GM18519 (cell line): ENCODE results near the gene SPACA6.

ENCODE experiments used
- ATAC-seq: cut with Tn5 transposase; IDR thresholded peaks from one replicate; pipeline ENCODE4 v1.9.1; 2021; ENCODE audit warnings: mild to moderate bottlenecking, moderate library complexity; ENCODE audit not compliant: unreplicated experiment, low FRiP score

SPACA6 gene

DNA sequence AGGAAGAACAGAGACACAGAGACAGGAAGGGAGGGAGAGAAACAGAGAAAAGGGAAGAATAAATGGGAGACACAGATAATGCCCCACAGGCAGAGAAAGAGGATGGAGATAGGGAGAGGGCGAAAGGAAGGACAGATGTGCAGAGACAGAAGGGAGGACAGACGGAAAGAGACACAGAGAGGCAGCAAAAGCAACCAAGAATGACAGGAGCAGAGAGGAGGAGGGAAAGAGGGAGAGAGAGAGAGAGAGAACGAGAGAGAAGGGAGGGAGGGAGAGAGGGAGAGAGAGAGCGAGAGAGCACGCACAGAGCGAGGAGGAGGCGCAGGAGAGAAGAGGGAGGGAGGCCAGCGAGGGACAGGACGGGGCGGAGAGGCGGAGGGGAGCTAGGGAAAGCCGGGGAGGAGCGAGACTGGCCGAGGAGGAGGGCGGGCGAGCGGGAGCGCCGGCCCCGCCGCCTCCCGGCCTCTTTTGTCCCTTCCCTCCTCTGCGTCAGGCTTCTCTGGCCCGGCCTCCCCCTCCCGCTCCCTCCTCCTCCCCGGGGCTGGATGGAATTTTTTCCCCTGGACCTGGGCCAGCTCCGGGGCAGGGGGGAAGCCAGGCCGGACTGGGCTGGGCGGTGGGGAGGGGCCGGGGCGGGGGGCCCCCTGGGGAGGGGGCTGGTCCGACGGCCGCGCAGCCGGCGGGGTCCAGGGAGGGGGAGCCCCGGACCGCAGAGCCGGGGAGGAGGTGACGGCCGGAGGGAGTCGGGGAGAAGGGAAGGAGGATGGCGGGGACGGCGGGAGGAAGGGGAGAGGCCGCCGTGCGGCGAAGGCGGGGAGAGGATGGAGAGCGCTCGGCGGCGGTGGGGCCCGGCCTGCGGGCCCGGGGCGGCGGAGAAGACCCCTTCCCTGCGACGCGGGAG is 4.2 kb upstream of the SPACA6 start:
- no peak for ATAC-seq

- ATAC-seq: no peak
These were observed 3.2 kb upstream of the SPACA6 start for GRCh38 chr19:51689751-51690453.

DNA sequence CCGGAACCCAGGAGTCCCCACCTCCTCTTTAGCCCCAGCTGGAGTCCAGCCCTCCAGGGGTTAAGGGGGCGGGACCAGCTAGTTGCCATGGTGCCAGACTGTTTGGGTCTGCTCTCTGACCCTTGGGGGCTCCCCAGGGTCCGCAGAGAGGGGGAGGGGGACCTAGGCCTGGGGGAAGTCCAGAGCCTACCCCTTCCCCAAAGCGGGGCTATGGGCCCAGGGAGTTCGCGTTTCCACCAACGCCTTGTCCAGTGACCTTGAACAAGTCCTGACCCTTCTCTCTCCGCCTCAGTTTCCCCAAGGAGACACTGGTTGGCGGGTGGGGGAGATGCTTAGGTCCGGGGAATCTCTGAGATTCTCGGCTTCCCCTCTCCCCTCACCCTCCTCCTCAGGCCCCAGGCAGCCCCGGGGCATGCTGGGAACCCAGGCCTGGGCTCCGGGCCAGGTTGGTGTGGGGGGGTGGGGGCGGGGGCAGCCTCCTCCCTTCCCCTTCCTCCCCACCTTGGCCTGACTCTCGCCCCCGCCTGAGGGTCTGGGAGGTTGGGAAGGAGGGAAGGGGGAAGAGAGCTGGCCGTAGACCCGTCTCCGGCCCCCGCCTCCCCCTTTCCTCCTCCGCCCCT is 2.6 kb upstream of the SPACA6 start:
- ATAC-seq: no peak

- ATAC-seq: no peak
These were observed 2.0 kb upstream of the SPACA6 start for GRCh38 chr19:51691074-51691583.

GRCh38 chr19:51691584-51692428 is 1.3 kb upstream of the SPACA6 start:
- ATAC-seq: no peak

GRCh38 chr19:51692468-51692867 is 662 bp upstream of the SPACA6 start:
- no peak for ATAC-seq

DNA sequence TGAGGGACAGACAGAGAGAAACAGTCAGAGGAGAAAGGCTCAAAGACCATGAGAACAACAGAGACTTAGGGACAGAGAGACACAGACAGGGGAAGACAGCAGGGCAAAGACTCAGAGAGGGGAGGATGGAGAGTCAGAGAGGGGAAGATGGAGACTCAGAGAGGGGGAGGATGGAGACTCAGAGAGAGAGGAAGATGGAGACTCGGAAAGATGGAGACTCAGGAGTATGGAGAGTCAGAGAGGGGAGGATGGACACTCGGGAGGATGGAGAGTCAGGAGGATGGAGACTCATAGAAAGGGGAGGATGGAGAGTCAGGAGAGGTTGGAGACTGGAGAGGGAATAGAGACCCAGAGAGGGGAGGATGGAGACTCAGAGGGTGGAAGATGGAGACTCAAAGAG is 689 bp downstream of the SPACA6 start:
- ATAC-seq: no peak

GRCh38 chr19:51694318-51695085 is 1.4 kb downstream of the SPACA6 start:
- ATAC-seq: no peak

DNA sequence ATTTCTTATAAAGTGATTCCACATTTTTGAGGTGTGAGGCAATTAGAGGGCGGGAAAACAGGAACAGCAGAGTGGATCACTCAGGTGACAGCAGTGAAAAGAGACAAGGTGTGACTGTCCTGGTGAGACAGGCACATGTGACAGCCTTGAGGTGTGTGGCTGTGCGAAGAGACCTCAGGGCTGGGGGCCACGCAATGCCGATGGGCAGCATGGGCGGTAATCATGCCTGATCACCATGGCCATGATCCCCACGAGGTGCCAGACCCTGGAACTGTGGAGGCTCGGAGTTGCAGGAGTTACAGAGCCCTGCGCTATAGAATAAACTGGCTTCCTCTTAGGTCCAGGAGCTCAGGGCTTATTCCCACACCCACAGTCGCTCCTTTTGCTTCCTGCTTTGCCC is 2.0 kb downstream of the SPACA6 start:
- ATAC-seq: no peak

- no peak for ATAC-seq
These were observed 2.7 kb downstream of the SPACA6 start for GRCh38 chr19:51695702-51696315.

DNA sequence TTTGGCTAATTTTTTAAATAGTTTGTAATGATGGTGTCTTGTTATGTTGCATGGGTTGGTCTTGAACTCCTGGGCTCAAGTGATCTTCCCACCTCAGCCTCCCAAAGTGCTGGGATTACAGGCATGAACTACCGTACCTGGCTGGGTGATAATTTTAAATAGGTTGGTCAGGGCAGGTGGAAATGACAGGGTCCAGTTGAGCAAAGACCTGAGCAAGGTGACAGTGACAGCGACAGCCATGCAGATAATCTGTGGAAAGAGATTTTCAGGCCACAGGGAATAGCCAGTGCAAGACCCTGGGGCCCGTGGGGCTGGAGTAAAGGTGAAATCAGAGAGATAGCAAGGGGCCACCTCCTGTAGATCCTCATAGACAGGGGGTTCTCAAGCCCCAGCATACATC is 3.5 kb downstream of the SPACA6 start:
- no peak for ATAC-seq

- ATAC-seq: no peak
These were observed 4.1 kb downstream of the SPACA6 start for GRCh38 chr19:51697169-51697776.

DNA sequence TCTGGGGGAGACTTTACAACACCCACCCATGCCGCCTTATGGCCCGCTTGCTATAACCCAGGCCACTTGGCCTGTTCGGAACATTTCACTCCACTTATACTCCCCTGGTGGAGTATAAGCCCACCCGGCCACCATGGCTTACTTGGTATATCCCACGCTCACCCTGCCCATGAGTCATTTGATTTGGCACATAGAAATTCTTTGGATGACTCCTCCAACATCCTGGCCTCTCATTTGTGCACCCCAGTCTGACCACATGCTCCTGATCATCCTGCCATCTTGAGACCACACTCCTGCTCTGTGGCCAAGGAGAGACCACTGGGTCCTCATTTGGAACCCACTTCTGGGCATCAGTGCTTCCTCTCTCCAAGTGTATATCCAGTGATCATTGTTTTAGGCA is 5.2 kb downstream of the SPACA6 start:
- no peak for ATAC-seq

DNA sequence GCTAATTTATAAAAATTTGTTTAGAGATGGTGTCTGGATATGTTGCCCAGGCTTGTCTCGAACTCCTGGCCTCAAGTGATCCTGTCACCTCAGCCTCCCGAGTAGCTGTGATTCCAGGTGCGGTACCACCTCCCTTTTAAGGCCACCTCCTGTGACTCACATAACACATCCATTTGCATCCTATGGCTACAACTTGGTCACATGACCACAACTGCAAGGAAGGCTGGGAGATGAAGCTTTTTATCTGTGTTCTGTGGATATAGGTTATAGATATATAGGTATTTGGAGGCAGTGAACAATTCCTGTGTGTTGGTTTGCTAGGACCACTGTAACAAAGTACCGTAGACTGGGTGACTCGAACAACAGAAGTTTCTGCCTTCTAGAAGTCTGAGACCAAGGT is 6.0 kb downstream of the SPACA6 start:
- no peak for ATAC-seq

DNA sequence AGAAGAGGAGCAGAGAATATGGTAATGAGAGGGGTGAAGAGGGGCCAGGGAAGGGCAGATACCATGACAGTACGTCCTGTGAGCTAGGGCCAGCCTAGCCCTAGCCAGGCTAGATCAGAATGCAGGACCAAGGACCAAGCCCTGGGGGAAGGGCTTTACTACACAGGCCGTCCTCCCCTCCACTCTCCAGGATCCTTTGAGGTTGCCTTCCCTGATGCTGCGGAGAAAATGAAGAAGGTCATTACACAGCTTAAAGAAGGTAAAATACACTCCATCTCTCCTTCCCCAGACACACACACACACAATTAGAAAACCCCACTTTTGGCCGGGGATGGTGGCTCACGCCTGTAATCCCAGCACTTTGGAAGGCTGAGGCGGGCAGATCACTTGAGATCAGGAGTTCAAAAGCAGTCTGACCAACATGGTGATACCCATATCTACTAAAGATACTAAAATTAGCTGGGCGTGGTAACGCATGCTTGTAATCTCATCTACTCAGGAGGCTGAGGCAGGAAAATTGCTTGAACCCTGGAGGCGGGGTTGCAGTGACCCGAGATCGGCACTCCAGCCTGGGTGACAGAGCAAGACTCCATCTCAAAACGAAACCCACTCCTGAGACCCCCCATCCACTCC is 8.5 kb downstream of the SPACA6 start:
- ATAC-seq: no peak

DNA sequence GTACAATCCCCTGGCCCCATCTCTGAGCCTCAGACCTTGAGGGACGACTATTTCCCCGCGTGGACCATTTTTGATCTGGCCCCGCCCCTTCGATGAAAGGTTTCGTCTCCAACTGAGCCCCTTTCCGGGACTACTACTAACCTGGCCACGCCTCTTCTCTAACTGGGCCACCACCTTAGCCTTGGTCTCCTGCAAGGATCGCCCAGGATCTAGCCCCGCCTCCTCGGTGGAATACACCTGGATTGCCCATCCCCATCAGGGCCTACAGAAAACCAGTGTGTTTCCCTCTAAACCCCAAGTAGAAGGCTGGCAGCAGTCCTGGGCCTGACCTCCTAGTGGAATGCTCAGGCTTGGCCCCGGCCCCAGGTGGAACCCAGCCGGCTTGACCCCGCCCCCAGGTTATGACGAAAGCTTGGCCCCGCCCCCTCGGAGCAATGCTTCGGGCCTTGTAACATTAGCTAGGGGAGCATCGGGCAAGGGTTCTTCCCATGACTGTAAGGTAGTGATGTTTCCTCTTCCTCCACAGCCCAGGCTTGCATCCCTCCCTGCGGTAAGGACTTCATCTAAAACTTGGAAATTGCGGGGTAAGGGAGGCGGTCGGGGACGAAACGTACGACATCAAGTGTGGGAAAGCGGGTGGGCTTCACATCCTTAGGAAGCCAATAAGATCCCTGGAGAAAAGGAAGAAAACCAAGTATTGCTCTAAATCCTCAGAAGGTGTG is 9.1 kb downstream of the SPACA6 start:
- ATAC-seq: no peak

DNA sequence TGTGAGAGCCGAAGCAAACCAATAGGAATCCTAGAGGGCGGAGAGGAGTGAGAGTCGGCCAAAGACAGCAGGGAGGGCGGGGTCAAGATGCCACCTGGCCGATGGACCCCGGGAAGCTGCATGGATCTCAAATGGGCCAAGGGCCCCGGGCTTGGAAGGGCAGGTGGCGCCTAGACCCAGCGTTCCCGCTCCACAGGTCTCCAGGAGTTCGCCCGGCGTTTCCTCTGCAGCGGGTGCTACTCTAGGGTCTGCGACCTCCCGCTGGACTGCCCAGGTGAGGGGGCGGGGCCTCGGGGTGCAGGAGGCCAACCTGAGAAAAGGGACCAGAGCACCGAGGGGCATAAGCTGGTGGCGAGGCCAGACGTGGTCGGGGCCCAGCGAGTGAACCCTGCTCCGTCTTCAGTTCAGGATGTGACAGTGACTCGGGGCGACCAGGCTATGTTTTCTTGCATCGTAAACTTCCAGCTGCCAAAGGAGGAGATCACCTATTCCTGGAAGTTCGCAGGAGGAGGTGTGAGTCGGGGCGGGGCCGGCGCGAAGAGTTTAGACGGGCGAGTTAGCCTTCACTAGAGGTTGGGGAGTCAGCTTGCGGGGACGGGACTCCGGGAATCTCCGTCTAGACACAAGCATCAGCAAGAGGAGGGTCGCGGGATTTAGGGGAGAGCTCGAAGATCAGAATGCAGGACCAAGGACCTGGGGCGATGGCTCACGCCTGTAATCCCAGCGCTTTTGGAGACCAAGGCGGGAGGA is 9.9 kb downstream of the SPACA6 start:
- ATAC-seq: no peak
